K562 (cell line): ENCODE data around the gene UCK1. TPM values are rescaled to one million over a fixed set of nuclear protein-coding genes. Genes with fewer than 3 reads are reported as not detected.
A peak's percentile ranks its signal among the peaks of the same experiment; 100 is the strongest.

ENCODE experiments used
- ATAC-seq: fragments of 200-7000 bp; cut with Tn5 transposase; 3 replicates; pipeline ENCODE4 v1.9.1; 2020; ENCODE audit warnings: moderate library complexity
- BruUV-seq: library from RNA; stranded (reverse); fragments of 400-500 nt; replicated peaks from 2 replicates; lab custom pipeline; 2021; lab: Mats Ljungman, UMichigan
- CTCF ChIA-PET: fragments of 300-600 bp; formaldehyde crosslinking; extraction: SDS; loops from one replicate; lab custom pipeline; 2021; ENCODE audit warnings: low intra/inter-chr PET ratio; lab: Yijun Ruan, JAX
- POLR2A ChIA-PET: fragments of 300-600, 350-650 bp; sonication (Branson Sonifier 250); formaldehyde crosslinking; extraction: SDS; loops from one replicate; lab custom pipeline; 2021; ENCODE audit warnings: antibody characterized with exemption, inconsistent platforms; lab: Yijun Ruan, JAX
- DNase-seq, 4 experiments: peaks; one replicate each; pipeline versions ENCODE4 v3.0.0 to v3.0.0-alpha.2; 2011 to 2018; ENCODE audit warnings: low spot score in 3 of 4, mixed read lengths in 3 of 4; ENCODE audit errors: extremely low read depth in 1 of 4
- FAIRE-seq: peaks from 2 replicates; lab custom pipeline; 2011; peaks lifted over from hg19 to GRCh38; lab: Jason Lieb, UNC
- H2AFZ ChIP-seq: 2 replicates; pipeline ENCODE4 v1.6.0; 2011; ENCODE audit warnings: low read depth, low read length, control low read depth, inconsistent platforms
- H3K27ac ChIP-seq: fragments of 200-600 bp; 3 replicates; pipeline ENCODE4 v1.8.0; 2011; ENCODE audit warnings: low read depth, mild to moderate bottlenecking, control low read depth, inconsistent platforms, low read length, moderate library complexity, mixed read lengths; ENCODE audit errors: extremely low read depth
- H3K27me3 ChIP-seq, 2 experiments: fragments of 300-600 bp in 1 of 2; 2 replicates in 1 of 2; 3 replicates in 1 of 2; pipeline versions ENCODE4 v1.6.0 to v1.8.0; 2011; ENCODE audit warnings: inconsistent platforms in 2 of 2, low read length in 2 of 2, mild to moderate bottlenecking in 1 of 2, mixed read lengths in 1 of 2, moderate library complexity in 1 of 2; ENCODE audit not compliant: control insufficient read depth in 2 of 2, insufficient read depth in 2 of 2
- H3K36me3 ChIP-seq: fragments of 300-600 bp; 3 replicates; pipeline ENCODE4 v1.8.0; 2011; ENCODE audit warnings: mild to moderate bottlenecking, low read length, inconsistent platforms; ENCODE audit not compliant: control insufficient read depth, insufficient read depth
- H3K4me1 ChIP-seq, 2 experiments: fragments of 200-600 bp in 1 of 2; replicated peaks in 1 of 2; 2 replicates in 1 of 2; 3 replicates in 1 of 2; pipeline versions ENCODE4 v1.5.1 to v1.8.0; 2011; ENCODE audit warnings: inconsistent platforms in 2 of 2, low read length in 2 of 2, mild to moderate bottlenecking in 1 of 2, mixed read lengths in 1 of 2, moderate library complexity in 1 of 2; ENCODE audit not compliant: control insufficient read depth in 2 of 2, insufficient read depth in 2 of 2
- H3K4me2 ChIP-seq: 2 replicates; pipeline ENCODE4 v1.6.1; 2011; ENCODE audit warnings: low read length, control low read depth, inconsistent platforms, mixed read lengths; ENCODE audit not compliant: insufficient read depth
- H3K4me3 ChIP-seq: fragments of 200-600 bp; sonication (generic), shearing (Covaris generic); 2 replicates; pipeline ENCODE4 v1.5.1; 2016; ENCODE audit warnings: control low read depth, inconsistent platforms
- H3K79me2 ChIP-seq: fragments of 200-600 bp; 3 replicates; pipeline ENCODE4 v1.8.0; 2011; ENCODE audit warnings: low read length, inconsistent platforms; ENCODE audit not compliant: control insufficient read depth, insufficient read depth
- H3K9ac ChIP-seq, 2 experiments: 2 replicates each; pipeline versions ENCODE4 v1.6.0 to v1.6.1; 2011; ENCODE audit warnings: low read depth in 2 of 2, low read length in 2 of 2, control low read depth in 1 of 2, inconsistent platforms in 1 of 2, mild to moderate bottlenecking in 1 of 2, mixed read lengths in 1 of 2; ENCODE audit not compliant: insufficient read depth in 1 of 2
- H3K9me1 ChIP-seq: one replicate; pipeline ENCODE4 v1.6.0; 2011; ENCODE audit warnings: inconsistent platforms, mild to moderate bottlenecking, low read length, moderate library complexity; ENCODE audit not compliant: control insufficient read depth, insufficient read depth
- H3K9me3 ChIP-seq: replicated peaks from 2 replicates; pipeline ENCODE4 v1.5.1; 2011; ENCODE audit warnings: low read depth, low read length, inconsistent platforms; ENCODE audit not compliant: control insufficient read depth, insufficient read depth
- H4K20me1 ChIP-seq: replicated peaks from 2 replicates; pipeline ENCODE4 v1.6.1; 2011; ENCODE audit warnings: low read length, inconsistent platforms, mixed read lengths; ENCODE audit not compliant: control insufficient read depth, insufficient read depth
- HMGXB4 ChIP-seq: sonication (generic); formaldehyde crosslinking; IDR thresholded peaks from 2 replicates; pipeline ENCODE4 v1.8.1; 2023; ENCODE audit warnings: mild to moderate bottlenecking, missing genetic modification reagents
- KHSRP ChIP-seq: fragments of 450-650 bp; IDR thresholded peaks from 2 replicates; pipeline ENCODE4 v1.6.1; 2017
- MAFF ChIP-seq: IDR thresholded peaks from 2 replicates; pipeline ENCODE4 v1.6.1; 2012; ENCODE audit warnings: low read length, improper control_type of control experiment
- POLR2AphosphoS2 ChIP-seq: IDR thresholded peaks from 2 replicates; pipeline ENCODE4 v1.6.1; 2012; ENCODE audit warnings: low read length, improper control_type of control experiment
- POLR2G ChIP-seq: fragments of 200-400 bp; formaldehyde crosslinking; IDR thresholded peaks from 2 replicates; pipeline ENCODE4 v1.6.1; 2017; ENCODE audit warnings: low read depth, mild to moderate bottlenecking, antibody characterized with exemption, low read length, moderate library complexity
- RBM22 ChIP-seq: fragments of 200-400 bp; formaldehyde crosslinking; IDR thresholded peaks from 2 replicates; pipeline ENCODE4 v1.6.1; 2018; ENCODE audit warnings: low read length, low read depth; ENCODE audit not compliant: poor library complexity, severe bottlenecking
- U2AF1 ChIP-seq: fragments of 200-400 bp; formaldehyde crosslinking; optimal IDR thresholded peaks from 2 replicates; pipeline ENCODE3; 2017; ENCODE audit warnings: mild to moderate bottlenecking, low read depth, low read length, moderate library complexity
- ZC3H8 ChIP-seq: fragments of 450-650 bp; IDR thresholded peaks from 2 replicates; pipeline ENCODE4 v1.6.1; 2017
- WGBS: fragments of 100-300 bp; shearing (Covaris generic); methylation state at CpG from one replicate; pipeline ENCODE4 v1.1.6; 2016; ENCODE audit warnings: low coverage, mixed read lengths; ENCODE audit not compliant: insufficient coverage; ENCODE audit errors: missing lambda C conversion rate; 5-methylcytosine and 5-hydroxymethylcytosine counted together
- in situ Hi-C: fragments of 300-500 bp; cut with MboI; formaldehyde crosslinking; loops from 4 replicates; pipeline ENCODE4 v1.15.0; 2018; ENCODE audit warnings: inconsistent platforms, mixed read lengths
- intact Hi-C: fragments of 100-400 bp; cut with micrococcal nuclease; formaldehyde crosslinking; loops from 2 replicates; pipeline ENCODE4 v1.14.2; 2022
- polyA plus RNA-seq, 8 experiments: library from polyadenylated mRNA; depleted of rRNA in 4 of 8; stranded (reverse) in 5 of 8; unstranded in 3 of 8; fragments of >200 nt; fragmentation: Nextera tagmentation in 2 of 8; fragmentation: Illumina TruSeq in 1 of 8; extraction: Ambion mirVana in 2 of 8; extraction: Trizol in 1 of 8; gene quantifications; 2 replicates each; pipeline versions ENCODE4 v1.2.1 to v1.2.3, GENCODE V29; 2011 to 2014; ENCODE audit warnings: inconsistent platforms in 1 of 8, missing spikeins in 1 of 8
- total RNA-seq, 7 experiments: library from RNA; depleted of rRNA in 6 of 7; stranded (reverse); fragments of >200 nt in 6 of 7; fragmentation: Illumina TruSeq in 2 of 7; extraction: Trizol in 2 of 7; gene quantifications; 2 replicates each; pipeline versions ENCODE4 v1.2.1 to v1.2.3, GENCODE V29; 2011 to 2021; ENCODE audit warnings: low replicate concordance in 1 of 7

The UCK1 gene
- total and polyA plus RNA-seq, 9 of the 15 experiments (the other 6 are each of a cell fraction or from before 2014, with no cell fraction given), result 0.27 to 27.5 (median 16.1) TPM

DNA sequence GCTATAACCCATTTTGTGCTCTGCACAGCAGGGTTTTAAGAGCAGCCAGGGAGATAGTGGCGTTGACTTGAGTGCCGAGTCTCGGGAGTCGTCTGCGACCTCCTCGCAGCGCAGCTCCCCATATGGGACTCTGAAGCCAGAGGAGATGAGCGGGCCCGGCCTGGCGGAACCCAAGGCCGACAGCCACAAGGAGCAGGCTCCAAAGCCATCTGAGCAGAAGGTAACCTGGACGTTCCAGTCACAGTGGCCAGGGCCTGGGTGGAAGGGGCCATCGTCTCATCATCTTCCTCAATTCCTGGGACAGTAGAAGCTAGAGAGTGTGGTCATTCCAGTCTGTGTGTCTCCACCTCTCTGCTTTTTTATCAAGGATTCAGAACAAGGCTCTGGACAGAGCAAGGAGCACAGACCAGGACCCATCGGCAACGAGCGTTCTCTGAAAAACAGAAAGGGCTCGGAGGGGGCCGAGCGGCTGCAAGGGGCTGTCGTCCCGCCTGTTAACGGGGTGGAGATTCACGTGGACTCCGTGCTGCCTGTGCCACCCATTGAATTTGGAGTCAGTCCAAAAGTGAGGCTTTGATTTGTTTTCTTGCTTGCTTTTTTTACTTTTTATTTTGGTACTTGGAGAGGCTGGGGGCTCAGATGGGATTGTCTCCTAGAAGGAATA is 48.6 kb downstream of the UCK1 start:
- no peak for FAIRE-seq
- peaks cover 8% of the 10 kb centered on the region for H4K20me1 ChIP-seq
- no peaks in the 10 kb centered on the region for H3K4me1 ChIP-seq
- DNase-seq, result no peak
- no peaks in the 10 kb centered on the region for H3K27me3 ChIP-seq
- TF ChIP-seq U2AF1 (no peak), POLR2G (0 out of 2 replicates have a peak, but pooled peaks have one; percentile 28)
- intact Hi-C loops (no loop called here), in situ Hi-C loops (no loop called here)
- BruUV-seq, result no TSS peak
- 93% methylated on average over 24 of the region's 24 CpGs for WGBS
- no peak overlapping the region for H3K9ac ChIP-seq
- no peaks in the 10 kb centered on the region for H3K79me2 ChIP-seq
- H3K9me1 ChIP-seq, result no peaks in the 10 kb centered on the region
- H3K9me3 ChIP-seq, result no peaks in the 10 kb centered on the region
- ChIA-PET POLR2A (interaction anchor here (1.0 to 1.1 kb wide), 2 partner anchors 12 to 21 kb away, joined by 3 read pairs; no protein-coding TSS in a partner anchor), CTCF (no interaction called here)
- H3K27ac ChIP-seq, result no peak overlapping the region
- no peak overlapping the region for H3K4me2 ChIP-seq
- peaks cover 96% of the 10 kb centered on the region for H3K36me3 ChIP-seq
- no peak overlapping the region for H2AFZ ChIP-seq
- no peak overlapping the region for H3K4me3 ChIP-seq
- ATAC-seq, result no peak

DNA sequence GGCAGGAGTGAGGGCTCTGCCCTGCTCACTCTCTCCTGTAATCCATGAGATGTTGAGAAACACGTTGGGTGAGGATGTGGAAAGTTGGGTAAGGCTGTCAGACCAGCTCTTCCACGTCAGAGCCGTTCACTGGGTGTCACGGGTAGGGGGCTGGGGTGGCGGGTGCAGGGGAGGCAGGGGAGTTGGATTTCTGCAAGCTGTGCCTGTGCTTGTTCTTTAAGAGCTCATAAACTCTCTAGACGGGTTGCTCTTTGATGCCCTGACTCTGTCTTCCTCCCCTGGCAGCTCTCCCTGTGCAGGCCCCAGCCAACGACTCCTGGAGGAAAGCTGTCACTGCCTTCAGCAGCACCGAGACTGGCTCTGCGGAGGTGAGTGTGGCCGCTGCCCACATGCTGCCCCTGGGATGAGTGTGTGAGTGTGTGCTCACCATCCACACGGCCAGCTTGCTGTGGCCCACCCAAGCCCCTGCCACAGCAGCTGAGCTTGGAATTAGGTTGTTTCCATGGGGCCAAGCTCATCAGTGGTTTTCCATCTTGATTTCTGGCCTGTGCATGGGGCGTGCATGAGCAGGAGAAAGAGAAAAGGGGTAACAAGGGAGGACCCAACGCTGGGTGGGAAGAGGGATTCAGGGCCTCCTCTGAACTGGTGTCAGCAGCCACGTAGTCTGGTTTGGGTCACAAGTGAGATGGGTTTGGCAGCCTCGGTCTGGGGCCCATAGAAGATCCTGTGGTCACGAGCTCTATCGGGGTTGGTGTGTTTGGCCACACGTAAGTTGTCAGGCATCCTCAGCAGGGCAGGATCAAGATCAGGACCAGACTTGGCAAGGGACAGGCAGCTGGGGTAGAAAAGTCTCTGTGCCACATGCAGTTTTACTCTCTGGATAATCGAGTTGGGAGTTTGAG is 49.4 kb downstream of the UCK1 start:
- H3K27ac ChIP-seq, result no peak overlapping the region
- H2AFZ ChIP-seq, result no peak overlapping the region
- H3K36me3 ChIP-seq, result peaks cover 96% of the 10 kb centered on the region
- H3K79me2 ChIP-seq, result no peaks in the 10 kb centered on the region
- no peak for FAIRE-seq
- no TSS peak for BruUV-seq
- no peaks in the 10 kb centered on the region for H3K9me1 ChIP-seq
- H4K20me1 ChIP-seq, result peaks cover 8% of the 10 kb centered on the region
- H3K9ac ChIP-seq, result no peak overlapping the region
- TF ChIP-seq RBM22, result peak; percentile 65
- no peak for TF ChIP-seq KHSRP
- TF ChIP-seq MAFF, result no peak
- TF ChIP-seq ZC3H8, result no peak
- no peak for TF ChIP-seq HMGXB4 (CRISPR knock-in tag)
- no peak for TF ChIP-seq POLR2AphosphoS2
- H3K9me3 ChIP-seq, result no peaks in the 10 kb centered on the region
- 91% methylated on average over 17 of the region's 19 CpGs for WGBS
- DNase-seq, result no peak
- in situ Hi-C loops, result no loop called here
- ChIA-PET CTCF (no interaction called here), POLR2A (interaction anchor here (0.6 to 1.1 kb wide), 5 partner anchors 12 to 161 kb away, joined by 3 to 5 read pairs (median 3); no protein-coding TSS in a partner anchor)
- ATAC-seq, result no peak
- H3K27me3 ChIP-seq, result no peaks in the 10 kb centered on the region
- peaks cover 0 to 2% of the 10 kb centered on the region in 2 experiments; a peak in 1 of 5 replicates for H3K4me1 ChIP-seq
- H3K4me2 ChIP-seq, result no peak overlapping the region
- H3K4me3 ChIP-seq, result no peak overlapping the region
- intact Hi-C loops, result no loop called here
